Mesenchymal stem cell (in vitro differentiated cells and primary cell): ENCODE results near the gene HOXB3.

Experiments
- small RNA-seq: library from polyadenylated mRNA; stranded (forward); fragments of <200 nt; extraction: miRNeasy Mini kit (QIAGEN cat#:217004); gene quantifications from one replicate; pipeline ENCODE3, GENCODE V24; 2013; ENCODE audit warnings: low read depth

HOXB3 gene

Small RNAs within 50 kb of the gene (small RNA-seq; reads per million reads assigned to genes)
- gene MIR196A1: 28.2 reads per million, percentile 88 among the genes with 10 or more reads in this experiment
